ENCODE measurements around the gene GUCA1A.
"Not testable (repeated sequence)": the region's sequence is repeated elsewhere in the genome, so short reads cannot be mapped to it uniquely, and the experiment has no call there.

DNA sequence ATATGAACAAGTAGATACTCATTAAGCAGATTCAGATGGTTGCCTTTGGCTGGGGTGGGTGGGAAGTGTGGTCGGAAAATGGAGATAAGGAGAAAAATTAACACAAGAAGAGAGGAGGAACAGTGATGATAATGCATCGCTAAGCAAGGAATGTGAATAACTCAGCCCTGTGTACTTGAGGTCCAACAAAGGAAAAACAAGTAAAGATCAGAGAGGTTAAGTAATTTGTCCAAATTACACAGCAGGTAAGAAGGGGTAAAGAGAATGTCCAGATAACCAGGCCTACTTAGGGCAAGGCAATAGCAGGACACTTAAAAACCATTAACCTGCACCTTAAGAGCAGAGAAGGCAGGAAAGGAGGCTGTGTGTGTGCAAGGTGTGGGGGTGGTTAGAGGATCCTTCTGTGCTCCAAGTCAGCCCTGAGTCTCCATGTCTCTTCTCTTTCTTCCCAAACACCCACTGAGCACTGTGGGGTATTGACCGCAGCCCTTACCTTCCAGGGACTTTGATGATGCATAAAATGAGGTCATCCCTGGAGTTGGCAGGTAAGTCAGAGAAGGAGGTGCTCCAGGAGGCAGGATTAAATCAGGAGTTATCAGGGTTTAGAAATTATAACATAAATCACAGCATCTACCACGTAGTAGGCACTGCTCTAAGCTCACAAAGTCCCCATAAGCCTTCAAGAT is 20.5 kb upstream of the GUCA1A start:
- not testable (repeated sequence) for TF ChIP-seq EZH2 (IDR thresholded peaks at IDR 0.05); POLR2AphosphoS5 (IDR thresholded peaks at IDR 0.05; ENCODE audit: borderline replicate concordance, low read depth, low read length); FOXP2 (optimal IDR thresholded peaks at IDR 0.05; ENCODE audit: control extremely low read depth, extremely low read length, insufficient read depth)

Data from SK-N-MC (cell line).